Left ventricle myocardium inferior (tissue), 1 donor: ENCODE results near the gene TJP2. TPM values are rescaled to one million over a fixed set of nuclear protein-coding genes. Genes with fewer than 3 reads are reported as not detected.
"Not testable (repeated sequence)": the region's sequence is repeated elsewhere in the genome, so short reads cannot be mapped to it uniquely, and the experiment has no call there.

ENCODE experiments used
- DNase-seq: peaks from one replicate; pipeline ENCODE4 v3.0.0-alpha.2; 2020
- H3K27ac ChIP-seq: fragments of 200-600 bp; replicated peaks from 2 replicates; pipeline ENCODE4 v1.8.0; 2021
- H3K27me3 ChIP-seq: fragments of 200-600 bp; 2 replicates; pipeline ENCODE4 v1.8.0; 2021; ENCODE audit warnings: low read depth
- H3K36me3 ChIP-seq: fragments of 200-600 bp; 2 replicates; pipeline ENCODE4 v1.8.0; 2021
- H3K4me1 ChIP-seq: fragments of 200-600 bp; 2 replicates; pipeline ENCODE4 v1.8.0; 2021
- H3K4me3 ChIP-seq: fragments of 200-600 bp; 2 replicates; pipeline ENCODE4 v1.8.0; 2021; ENCODE audit warnings: mild to moderate bottlenecking, moderate library complexity
- H3K9me3 ChIP-seq: fragments of 200-600 bp; replicated peaks from 2 replicates; pipeline ENCODE4 v1.8.0; 2021
- CTCF ChIP-seq: fragments of 200-600 bp; IDR thresholded peaks from 2 replicates; pipeline ENCODE4 v1.8.0; 2021; ENCODE audit warnings: antibody characterized with exemption, mild to moderate bottlenecking, borderline replicate concordance
- intact Hi-C: fragments of 100-400 bp; cut with micrococcal nuclease; formaldehyde crosslinking; loops from one replicate; pipeline ENCODE4 v1.11.0; 2022
- total RNA-seq: library from RNA; stranded (reverse); fragmentation: NEBNext Ultra II Directional; extraction: Animal tissue kit (Norgen Biotek cat#: 25700); gene quantifications from one replicate; pipeline ENCODE4 v1.2.1, GENCODE V29; 2021
- donor health status: DM: no; HTN: yes; CAD: no; lungs with severe emphysema.

The TJP2 gene
- total RNA-seq, 1 donor from 2014 or later = 130 TPM

GRCh38 chr9:69151506-69151905, 22.6 kb upstream of the TJP2 start:
- Histone ChIP-seq H3K27ac (peak overlapping the region; percentile 4), H3K9me3 (no peaks in the 10 kb centered on the region), H3K4me1 (peaks cover 38% of the 10 kb centered on the region), H3K36me3 (no peaks in the 10 kb centered on the region), H3K4me3 (no peak overlapping the region), H3K27me3 (no peaks in the 10 kb centered on the region)
- no peak for DNase-seq
- intact Hi-C loops = no loop called here
- no peak for TF ChIP-seq CTCF

DNA sequence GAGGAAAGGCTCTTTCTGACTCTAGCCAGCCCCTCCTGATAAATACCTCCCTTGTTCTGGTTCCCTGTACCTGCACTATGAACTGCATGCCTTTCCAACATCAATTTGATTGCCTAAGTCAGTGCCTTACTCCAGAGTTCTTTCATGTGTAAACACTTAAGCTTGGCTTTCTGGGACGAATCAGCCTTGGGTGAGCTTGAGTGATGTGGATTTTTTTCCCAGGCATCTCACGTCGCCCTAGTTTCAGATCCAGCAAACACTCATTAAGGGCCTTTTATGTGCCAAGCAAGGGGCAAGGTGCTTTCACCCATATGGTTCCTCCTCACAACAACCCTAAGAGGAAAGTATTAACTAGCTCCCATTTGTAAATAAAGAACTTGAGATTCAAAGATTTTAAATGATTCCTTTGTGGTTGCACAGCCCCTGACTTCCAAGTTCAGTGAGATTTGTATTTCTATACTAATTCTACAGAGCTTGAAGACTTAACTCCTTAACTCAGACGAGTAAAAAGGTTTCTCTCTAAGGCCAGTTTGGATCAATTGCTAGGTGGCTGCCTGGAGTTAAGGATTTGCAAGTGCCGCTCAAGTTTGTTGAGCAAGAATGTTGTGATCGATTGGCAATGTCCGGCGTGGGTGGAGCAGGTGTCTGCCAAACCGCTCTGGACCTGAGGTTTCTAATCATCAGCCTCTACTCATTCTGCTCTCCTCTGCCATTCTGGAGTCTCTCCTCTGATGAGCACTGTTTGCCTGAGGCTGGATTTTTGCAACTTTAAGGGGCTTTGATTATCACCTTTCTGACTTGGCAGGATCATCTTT, 20.2 kb upstream of the TJP2 start:
- H3K4me3 ChIP-seq = no peak overlapping the region
- H3K4me1 ChIP-seq = peaks cover 34% of the 10 kb centered on the region
- H3K27ac ChIP-seq = no peak overlapping the region
- TF ChIP-seq CTCF = no peak
- no peaks in the 10 kb centered on the region for H3K36me3 ChIP-seq
- H3K27me3 ChIP-seq = no peaks in the 10 kb centered on the region
- intact Hi-C loops = no loop called here
- no peak for DNase-seq
- no peaks in the 10 kb centered on the region for H3K9me3 ChIP-seq

DNA sequence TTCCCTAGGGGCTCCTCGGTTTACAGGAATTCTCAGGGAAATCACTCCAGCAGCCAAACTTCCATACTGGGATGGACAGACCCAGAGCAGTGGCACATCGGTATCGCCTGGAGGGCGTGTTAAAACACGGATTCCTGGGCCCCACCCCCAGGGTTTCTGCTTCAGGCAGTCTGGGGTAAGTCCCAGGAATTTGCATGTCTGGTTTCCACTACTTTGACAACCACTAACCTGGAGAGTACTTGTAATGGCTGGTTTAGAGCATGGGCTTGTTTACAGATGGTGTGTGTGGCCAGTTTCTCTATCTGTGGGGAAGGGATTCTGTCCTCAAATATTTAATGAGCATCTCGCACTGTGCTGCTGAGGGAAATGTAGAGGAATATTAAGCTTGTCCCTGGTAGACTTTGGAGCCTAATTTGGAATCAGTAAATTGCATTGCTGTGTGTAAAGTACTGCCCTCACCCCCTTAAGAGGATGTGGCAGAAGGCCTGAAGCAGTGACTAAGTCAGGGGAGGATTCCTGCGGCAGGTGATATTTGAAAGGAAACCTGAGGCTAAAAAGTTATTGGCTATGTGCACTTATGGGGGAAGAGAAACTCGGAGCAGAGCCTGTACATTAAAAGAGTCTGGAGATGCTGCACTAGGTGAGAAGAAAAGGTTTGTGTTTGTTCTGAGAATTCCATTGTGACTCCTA, 18.6 kb upstream of the TJP2 start:
- no peak overlapping the region for H3K27ac ChIP-seq
- no peaks in the 10 kb centered on the region for H3K27me3 ChIP-seq
- no peak for TF ChIP-seq CTCF
- DNase-seq = no peak
- H3K36me3 ChIP-seq = no peaks in the 10 kb centered on the region
- H3K9me3 ChIP-seq = no peaks in the 10 kb centered on the region
- peaks cover 22% of the 10 kb centered on the region for H3K4me1 ChIP-seq
- intact Hi-C loops = no loop called here
- no peak overlapping the region for H3K4me3 ChIP-seq

- Histone ChIP-seq H3K27ac (no peak overlapping the region), H3K9me3 (no peaks in the 10 kb centered on the region), H3K27me3 (no peaks in the 10 kb centered on the region), H3K4me3 (no peak overlapping the region), H3K36me3 (no peaks in the 10 kb centered on the region), H3K4me1 (peaks cover 9% of the 10 kb centered on the region)
- DNase-seq = no peak
- intact Hi-C loops = no loop called here
- peak; percentile 40 for TF ChIP-seq CTCF
Observed at GRCh38 chr9:69157751-69158466, 16.2 kb upstream of the TJP2 start.

GRCh38 chr9:69158471-69158870, 15.6 kb upstream of the TJP2 start:
- intact Hi-C loops = no loop called here
- Histone ChIP-seq H3K9me3 (no peaks in the 10 kb centered on the region), H3K36me3 (no peaks in the 10 kb centered on the region), H3K4me1 (peaks cover 7% of the 10 kb centered on the region), H3K4me3 (no peak overlapping the region), H3K27ac (no peak overlapping the region), H3K27me3 (no peaks in the 10 kb centered on the region)
- TF ChIP-seq CTCF = no peak
- no peak for DNase-seq

DNA sequence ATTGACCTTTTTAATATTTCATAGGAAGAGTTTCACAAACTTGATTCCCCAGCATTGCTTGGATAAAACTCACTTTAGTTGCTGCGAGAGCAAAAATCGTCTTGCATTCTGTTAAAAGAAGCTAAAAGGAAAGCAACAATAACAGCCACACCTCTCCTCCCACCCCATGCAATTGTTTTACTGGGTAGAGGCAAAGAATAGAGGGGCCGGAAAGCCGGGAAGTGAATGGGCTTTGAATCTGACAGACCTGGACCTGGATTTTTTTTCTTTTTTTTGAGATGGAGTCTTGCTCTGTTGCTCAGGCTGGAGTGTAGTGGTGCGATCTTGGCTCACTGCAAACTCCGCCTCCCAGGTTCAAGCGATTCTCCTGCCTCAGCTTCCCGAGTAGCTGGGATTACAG, 9.5 kb upstream of the TJP2 start:
- H3K9me3 ChIP-seq, H3K4me1 ChIP-seq, H3K27me3 ChIP-seq, H3K36me3 ChIP-seq, intact Hi-C loops, DNase-seq: not testable (repeated sequence)
- Histone ChIP-seq H3K4me3 (peak overlapping the region; percentile 42), H3K27ac (peak overlapping the region; percentile 80)
